ENCODE data around the gene FOSB. TPM values are rescaled to one million over a fixed set of nuclear protein-coding genes. Genes with fewer than 3 reads are reported as not detected.

Gene FOSB
- total RNA-seq, 2 donors from 2014 or later = 17.8 to 19.7 TPM

DNA sequence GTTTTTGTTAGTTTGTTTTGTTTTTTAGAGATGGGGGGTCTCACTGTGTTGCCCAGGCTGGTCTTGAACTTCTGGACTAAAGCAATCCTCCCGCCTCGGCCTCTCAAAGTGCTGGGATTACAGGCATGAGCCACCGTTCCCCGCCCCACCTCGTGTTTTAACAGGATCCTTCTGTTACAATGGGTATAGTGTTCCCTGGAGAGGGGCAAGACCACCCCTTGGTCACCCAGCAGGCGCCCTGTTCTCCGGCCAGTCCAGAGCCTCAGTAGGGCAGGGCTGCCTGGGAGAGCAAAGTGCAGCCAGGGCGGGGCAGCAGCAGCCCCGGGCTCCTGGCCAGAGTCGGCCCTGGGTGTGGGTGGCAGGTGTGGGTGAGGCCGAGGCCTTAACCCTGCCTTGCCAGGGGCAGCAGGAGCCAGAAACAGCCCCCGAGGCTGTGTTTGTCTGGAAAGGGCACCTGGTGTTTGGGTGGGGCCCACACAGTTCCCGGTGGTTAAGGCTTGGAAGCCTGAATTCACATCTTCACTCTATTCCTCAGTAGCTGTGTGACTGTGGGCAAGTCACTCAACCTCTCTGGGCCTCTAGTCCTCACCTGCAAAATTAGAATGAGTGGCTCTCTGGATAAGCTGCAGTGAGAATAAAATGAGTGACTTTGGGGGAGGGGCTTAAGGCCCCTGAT, 46.7 kb downstream of the FOSB start:
- no peak for DNase-seq (ENCODE audit: low spot score)
- TF ChIP-seq CTCF (IDR thresholded peaks at IDR 0.05) = no peak
- Histone ChIP-seq H3K27ac (peak overlapping the region; percentile 52 to 58), H3K27me3 (no peaks in the 10 kb centered on the region), H3K4me3 (no peak overlapping the region), H3K9me3 (no peaks in the 10 kb centered on the region), H3K4me1 (peaks cover 0 to 64% of the 10 kb centered on the region in 2 donors), H3K36me3 (peaks cover 31% of the 10 kb centered on the region)

DNA sequence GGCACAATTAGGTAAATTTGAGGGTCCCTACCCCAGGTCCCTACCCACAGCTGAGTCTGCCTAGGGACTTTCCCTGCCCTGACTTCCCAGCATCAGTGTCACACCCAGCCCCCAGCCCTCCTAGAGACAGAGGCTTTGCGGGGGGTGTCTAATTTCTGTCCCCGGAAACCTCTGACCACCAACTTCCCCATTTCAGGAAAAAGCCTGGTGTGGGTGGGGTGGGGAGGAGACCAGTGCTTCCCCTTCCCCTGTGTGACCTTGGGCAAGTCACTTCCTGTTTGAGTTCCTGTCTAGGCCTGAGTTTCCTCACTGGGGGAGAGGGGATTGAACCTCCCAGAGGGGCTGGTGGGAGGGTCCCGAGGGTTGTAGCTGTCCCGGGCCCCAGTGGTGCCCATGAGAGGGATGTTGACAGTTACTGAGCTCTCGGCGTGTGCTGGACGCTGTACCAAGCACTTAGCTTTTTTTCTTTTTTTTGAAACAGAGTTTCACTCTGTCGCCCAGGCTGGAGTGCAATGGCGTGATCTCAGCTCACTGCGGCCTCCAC, 47.4 kb downstream of the FOSB start:
- DNase-seq (ENCODE audit: low spot score) = no peak
- Histone ChIP-seq H3K9me3 (no peaks in the 10 kb centered on the region), H3K4me1 (peaks cover 0 to 57% of the 10 kb centered on the region in 2 donors), H3K36me3 (peaks cover 36% of the 10 kb centered on the region), H3K27me3 (no peaks in the 10 kb centered on the region), H3K4me3 (no peak overlapping the region), H3K27ac (peak overlapping the region; percentile 52 to 58)
- TF ChIP-seq CTCF (IDR thresholded peaks at IDR 0.05) = no peak

DNA sequence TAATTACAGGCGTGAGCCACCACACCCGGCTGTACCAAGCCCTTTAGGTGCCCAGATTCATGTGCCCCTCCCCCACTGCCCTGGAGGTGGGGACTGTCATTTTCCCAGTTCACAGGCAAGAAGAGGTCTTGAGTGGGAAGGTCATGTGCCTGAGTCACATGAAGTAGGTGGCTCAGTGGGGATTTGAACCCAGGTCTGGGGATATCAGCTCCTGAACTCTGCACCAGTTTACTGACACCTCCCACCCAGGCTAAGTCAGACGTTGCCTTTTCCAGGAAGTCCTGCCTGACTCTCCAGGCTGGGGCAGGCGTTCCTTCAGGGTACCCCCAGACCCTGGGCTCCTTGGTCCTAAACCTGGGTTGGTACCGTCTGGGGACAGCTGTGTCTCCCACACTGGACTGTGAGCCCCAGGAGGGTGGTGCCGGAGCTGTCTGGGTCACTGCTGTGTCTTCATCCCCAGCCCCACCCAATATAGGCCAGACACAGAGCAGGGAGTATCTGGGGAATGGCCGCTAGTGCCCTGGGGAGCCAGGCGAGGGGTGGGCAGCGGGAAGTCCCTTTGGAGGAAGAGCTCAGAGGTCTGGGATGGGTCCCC, 48.1 kb downstream of the FOSB start:
- Histone ChIP-seq H3K36me3 (peaks cover 43% of the 10 kb centered on the region), H3K4me1 (peaks cover 0 to 51% of the 10 kb centered on the region in 2 donors), H3K27ac (peak overlapping the region; percentile 52 to 58), H3K27me3 (no peaks in the 10 kb centered on the region), H3K4me3 (no peak overlapping the region), H3K9me3 (no peaks in the 10 kb centered on the region)
- DNase-seq (ENCODE audit: low spot score) = no peak
- no peak for TF ChIP-seq CTCF (IDR thresholded peaks at IDR 0.05)

DNA sequence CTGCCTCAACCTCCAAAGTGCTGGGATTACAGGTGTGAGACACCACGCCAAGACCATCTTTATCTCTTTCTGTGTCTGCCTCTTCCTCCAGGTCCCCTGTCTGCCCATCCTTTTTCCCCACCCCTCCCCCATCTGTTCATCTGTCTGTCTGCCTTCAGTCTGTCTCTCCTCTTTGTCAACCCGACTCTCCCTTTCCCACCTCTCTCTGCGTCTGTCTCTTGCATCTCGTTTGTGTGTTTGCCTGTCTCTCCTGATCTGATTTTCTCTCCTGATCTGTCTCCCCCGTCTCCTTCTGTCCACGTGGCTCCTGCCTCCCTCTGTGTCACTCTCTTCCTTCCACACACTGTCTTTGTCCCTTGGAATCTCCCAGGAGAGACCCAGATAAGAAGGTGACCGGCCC, 49.4 kb downstream of the FOSB start:
- no peaks in the 10 kb centered on the region for H3K27me3 ChIP-seq

GRCh38 chr19:45517641-45518468, 50.1 kb downstream of the FOSB start:
- H3K4me3 ChIP-seq = no peak overlapping the region
- peaks cover 0 to 35% of the 10 kb centered on the region in 2 donors for H3K4me1 ChIP-seq
- DNase-seq (ENCODE audit: low spot score) = no peak
- peaks cover 63% of the 10 kb centered on the region for H3K36me3 ChIP-seq
- H3K27me3 ChIP-seq = no peaks in the 10 kb centered on the region
- no peak overlapping the region for H3K27ac ChIP-seq
- no peak for TF ChIP-seq CTCF (IDR thresholded peaks at IDR 0.05)
- H3K9me3 ChIP-seq = no peaks in the 10 kb centered on the region

More for the DNA sequence above, 49.4 kb downstream of the FOSB start:
- Histone ChIP-seq H3K36me3 (peaks cover 57% of the 10 kb centered on the region), H3K9me3 (no peaks in the 10 kb centered on the region), H3K27ac (no peak overlapping the region), H3K4me1 (peaks cover 0 to 41% of the 10 kb centered on the region in 2 donors), H3K4me3 (no peak overlapping the region)
- TF ChIP-seq CTCF (IDR thresholded peaks at IDR 0.05) = no peak
- no peak for DNase-seq (ENCODE audit: low spot score)

All from right atrium auricular region (tissue), 2 donors.